Prostate gland (tissue), 2 donors: ENCODE results near the gene TMSB4X. TPM values are rescaled to one million over a fixed set of nuclear protein-coding genes. Genes with fewer than 3 reads are reported as not detected.
"Not testable (repeated sequence)": the region's sequence is repeated elsewhere in the genome, so short reads cannot be mapped to it uniquely, and the experiment has no call there.

ENCODE experiments used
- DNase-seq: peaks from one replicate; pipeline ENCODE4 v3.0.0-alpha.2; 2019; ENCODE audit warnings: low spot score
- H3K27ac ChIP-seq, 2 donors: fragments of 200-600 bp; sonication (generic); 2 replicates each; pipeline ENCODE4 v1.5.1; 2017 to 2019
- H3K27me3 ChIP-seq: fragments of 200-600 bp; sonication (generic); replicated peaks from 2 replicates; pipeline ENCODE4 v1.5.1; 2019; ENCODE audit not compliant: insufficient read depth
- H3K36me3 ChIP-seq, 2 donors: fragments of 200-600 bp; sonication (generic); 1 replicate in 1 of 2; 2 replicates in 1 of 2; pipeline versions ENCODE4 v1.5.1 to v1.8.1; 2017 to 2019
- H3K4me1 ChIP-seq: fragments of 200-600 bp; sonication (generic); replicated peaks from 2 replicates; pipeline ENCODE4 v1.5.1; 2019
- H3K4me3 ChIP-seq, 2 donors: fragments of 200-600 bp; sonication (generic); 2 replicates each; pipeline ENCODE4 v1.5.1; 2017 to 2019
- H3K9me3 ChIP-seq: fragments of 200-600 bp; sonication (generic); 2 replicates; pipeline ENCODE4 v1.5.1; 2017
- POLR2A ChIP-seq: fragments of 450-650 bp; IDR thresholded peaks from one replicate; pipeline ENCODE4 v1.6.1; 2016; ENCODE audit warnings: antibody characterized with exemption, mild to moderate bottlenecking
- POLR2AphosphoS5 ChIP-seq: sonication (generic); formaldehyde crosslinking; IDR thresholded peaks from one replicate; pipeline ENCODE4 v1.6.1; 2017; ENCODE audit warnings: antibody characterized with exemption
- WGBS: methylation state at CpG from one replicate; pipeline ENCODE4 v1.1.5; 2018; 5-methylcytosine and 5-hydroxymethylcytosine counted together
- intact Hi-C: fragments of 100-400 bp; cut with DNase I; formaldehyde crosslinking; loops from one replicate; pipeline ENCODE4 v1.14.2; 2022
- total RNA-seq, 2 donors: library from RNA; depleted of rRNA; stranded (reverse); fragments of >200 nt; gene quantifications; one replicate each; pipeline ENCODE4 v1.1.0, GENCODE V29; 2016
- TF ChIP-seq, protein P1 (sequence below), 4 experiments: fragments of 200-600 bp in 2 of 4; fragments of 450-650 bp in 2 of 4; sonication (generic) in 2 of 4; IDR thresholded peaks; 1 replicate in 3 of 4; 2 replicates in 1 of 4; pipeline ENCODE4 v1.5.1; 2016 to 2019; ENCODE audit warnings: antibody characterized with exemption in 4 of 4, mild to moderate bottlenecking in 2 of 4, moderate library complexity in 2 of 4

Gene TMSB4X
- total RNA-seq, 2 donors from 2014 or later, result 1,116 to 1,330 TPM

DNA sequence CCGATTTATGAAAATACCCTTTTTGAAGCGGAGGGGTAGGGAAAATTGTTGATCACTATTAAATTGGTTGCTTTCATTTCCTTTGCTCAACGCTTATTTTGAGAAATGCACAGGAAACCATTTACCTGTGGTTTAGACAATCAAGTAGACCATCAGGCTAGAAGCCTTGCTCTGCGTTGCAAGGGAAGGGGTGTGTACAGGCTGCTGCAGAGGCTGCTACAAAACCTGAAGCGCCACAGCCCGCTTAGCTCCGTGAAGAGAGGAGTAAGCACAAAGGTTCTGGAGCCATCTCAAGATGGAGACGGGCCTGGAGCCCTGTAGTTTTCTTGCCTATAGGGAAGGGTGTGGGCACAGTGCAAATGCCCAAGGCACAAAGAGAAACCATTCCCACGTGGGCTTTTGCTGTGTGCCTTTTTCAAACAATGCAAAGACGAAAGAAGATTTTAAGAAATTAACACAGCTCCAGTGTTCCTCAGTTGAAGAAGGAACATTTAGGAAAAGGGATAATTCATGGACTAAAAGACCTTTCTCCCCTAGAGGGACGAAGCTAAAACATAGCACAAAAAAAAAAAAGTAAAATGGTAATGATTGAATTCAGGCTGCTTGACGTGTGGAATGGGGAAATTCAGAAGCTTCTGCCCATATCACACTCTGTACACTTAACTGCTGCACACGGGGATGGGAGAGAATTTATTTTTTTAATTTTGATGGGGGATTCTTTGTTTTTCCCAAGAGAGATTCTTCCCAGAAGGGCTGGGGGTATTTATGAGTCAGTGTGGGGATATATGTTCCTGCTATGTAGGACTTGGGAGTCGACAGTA is 3.5 kb downstream of the TMSB4X start:
- 19% methylated on average over 14 of the region's 14 CpGs for WGBS
- Histone ChIP-seq H3K4me3 (no peak overlapping the region), H3K4me1 (no peaks in the 10 kb centered on the region), H3K27me3 (no peaks in the 10 kb centered on the region), H3K9me3 (no peaks in the 10 kb centered on the region), H3K36me3 (no peaks in the 10 kb centered on the region), H3K27ac (peak overlapping the region in 1 of 2 donors; percentile 18)
- no peak for DNase-seq
- no peak for TF ChIP-seq POLR2AphosphoS5
- TF ChIP-seq POLR2A, result no peak
- TF ChIP-seq, protein P1, sequence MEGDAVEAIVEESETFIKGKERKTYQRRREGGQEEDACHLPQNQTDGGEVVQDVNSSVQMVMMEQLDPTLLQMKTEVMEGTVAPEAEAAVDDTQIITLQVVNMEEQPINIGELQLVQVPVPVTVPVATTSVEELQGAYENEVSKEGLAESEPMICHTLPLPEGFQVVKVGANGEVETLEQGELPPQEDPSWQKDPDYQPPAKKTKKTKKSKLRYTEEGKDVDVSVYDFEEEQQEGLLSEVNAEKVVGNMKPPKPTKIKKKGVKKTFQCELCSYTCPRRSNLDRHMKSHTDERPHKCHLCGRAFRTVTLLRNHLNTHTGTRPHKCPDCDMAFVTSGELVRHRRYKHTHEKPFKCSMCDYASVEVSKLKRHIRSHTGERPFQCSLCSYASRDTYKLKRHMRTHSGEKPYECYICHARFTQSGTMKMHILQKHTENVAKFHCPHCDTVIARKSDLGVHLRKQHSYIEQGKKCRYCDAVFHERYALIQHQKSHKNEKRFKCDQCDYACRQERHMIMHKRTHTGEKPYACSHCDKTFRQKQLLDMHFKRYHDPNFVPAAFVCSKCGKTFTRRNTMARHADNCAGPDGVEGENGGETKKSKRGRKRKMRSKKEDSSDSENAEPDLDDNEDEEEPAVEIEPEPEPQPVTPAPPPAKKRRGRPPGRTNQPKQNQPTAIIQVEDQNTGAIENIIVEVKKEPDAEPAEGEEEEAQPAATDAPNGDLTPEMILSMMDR (IDR thresholded peaks at IDR 0.05), result no peak
- intact Hi-C loops, result no loop called here

DNA sequence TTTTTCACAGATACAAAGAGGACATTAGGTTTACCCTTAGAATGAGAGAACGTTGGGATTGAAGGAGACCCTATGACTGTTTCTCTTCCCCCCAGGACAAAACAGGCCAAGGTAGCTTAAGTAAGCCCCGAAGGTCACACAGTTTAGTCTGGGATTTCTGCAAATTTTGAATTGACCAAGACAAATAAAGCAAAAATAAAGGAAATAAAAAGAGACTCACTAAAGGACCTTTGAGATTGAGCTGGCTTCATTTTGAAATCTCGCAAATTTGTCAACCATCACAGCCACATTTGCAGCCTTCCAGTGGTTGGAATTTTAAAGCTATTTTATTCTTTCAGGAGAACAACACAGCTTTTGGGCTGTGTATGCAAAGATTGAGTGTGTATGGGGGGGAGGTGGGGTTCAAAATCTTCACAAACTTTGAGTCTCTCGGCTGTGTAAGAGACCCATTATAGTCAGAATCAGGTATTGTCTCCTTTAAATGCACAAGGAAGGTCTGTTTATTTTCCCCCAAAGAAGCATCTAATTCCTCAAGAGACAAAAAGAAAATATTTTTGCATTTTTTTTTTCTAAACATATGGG is 4.2 kb downstream of the TMSB4X start:
- H3K27ac ChIP-seq, result no peak overlapping the region
- no peak for DNase-seq
- no peaks in the 10 kb centered on the region for H3K36me3 ChIP-seq
- intact Hi-C loops, result no loop called here
- H3K9me3 ChIP-seq, result no peaks in the 10 kb centered on the region
- H3K4me1 ChIP-seq, result no peaks in the 10 kb centered on the region
- TF ChIP-seq POLR2A (no peak), POLR2AphosphoS5 (no peak)
- TF ChIP-seq, protein P1 (IDR thresholded peaks at IDR 0.05), result no peak
- no peak overlapping the region for H3K4me3 ChIP-seq
- no peaks in the 10 kb centered on the region for H3K27me3 ChIP-seq
- 59% methylated on average over 4 of the region's 4 CpGs for WGBS

DNA sequence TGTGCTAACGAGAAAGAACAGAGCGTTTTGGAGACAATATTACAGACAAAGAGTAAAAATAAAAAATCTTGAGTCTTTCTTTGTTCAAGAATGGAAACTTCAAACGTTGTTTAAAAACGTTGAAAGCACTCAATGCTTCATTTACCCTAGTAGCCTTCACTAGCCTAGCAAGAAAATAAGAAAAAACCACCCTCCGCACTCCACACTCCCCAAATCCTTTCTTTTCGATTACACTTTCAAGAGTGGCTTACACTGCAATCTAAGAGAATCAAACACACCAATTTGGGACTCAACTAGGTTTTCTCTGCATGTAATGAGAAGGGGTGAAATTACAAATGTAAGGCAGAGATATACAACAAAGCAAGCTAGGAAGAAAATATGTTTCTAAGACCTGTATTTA is 4.7 kb downstream of the TMSB4X start:
- Histone ChIP-seq H3K4me3 (no peak overlapping the region), H3K4me1 (no peaks in the 10 kb centered on the region), H3K27me3 (no peaks in the 10 kb centered on the region), H3K36me3 (no peaks in the 10 kb centered on the region), H3K9me3 (no peaks in the 10 kb centered on the region), H3K27ac (no peak overlapping the region)
- WGBS, result 47% methylated on average over 6 of the region's 6 CpGs
- intact Hi-C loops, result no loop called here
- DNase-seq, result no peak
- TF ChIP-seq, protein P1 (IDR thresholded peaks at IDR 0.05), result no peak
- TF ChIP-seq POLR2AphosphoS5 (no peak), POLR2A (no peak)

DNA sequence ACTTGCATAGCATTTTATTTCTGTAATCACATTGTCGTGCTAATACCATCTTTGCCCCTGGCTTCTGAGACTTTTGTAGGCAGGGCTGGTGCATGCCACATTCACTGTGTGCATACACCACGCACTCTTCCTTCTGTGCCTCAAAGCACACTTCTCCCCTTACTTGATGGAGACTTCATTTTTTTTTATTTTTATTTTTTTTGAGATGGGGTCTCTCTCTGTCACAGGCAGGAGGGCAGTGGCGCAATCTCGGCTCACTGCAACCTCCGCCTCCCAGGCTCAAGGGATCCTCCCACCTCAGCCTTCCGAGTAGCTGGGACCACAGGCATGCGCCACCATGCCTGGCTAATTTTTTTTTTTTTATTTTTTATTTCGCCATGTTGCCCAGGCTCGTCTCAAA is 5.1 kb downstream of the TMSB4X start:
- DNase-seq, H3K4me1 ChIP-seq, H3K27me3 ChIP-seq, H3K36me3 ChIP-seq, H3K27ac ChIP-seq, H3K9me3 ChIP-seq, intact Hi-C loops, H3K4me3 ChIP-seq: not testable (repeated sequence)
- WGBS, result 80% methylated on average over 9 of the region's 9 CpGs

DNA sequence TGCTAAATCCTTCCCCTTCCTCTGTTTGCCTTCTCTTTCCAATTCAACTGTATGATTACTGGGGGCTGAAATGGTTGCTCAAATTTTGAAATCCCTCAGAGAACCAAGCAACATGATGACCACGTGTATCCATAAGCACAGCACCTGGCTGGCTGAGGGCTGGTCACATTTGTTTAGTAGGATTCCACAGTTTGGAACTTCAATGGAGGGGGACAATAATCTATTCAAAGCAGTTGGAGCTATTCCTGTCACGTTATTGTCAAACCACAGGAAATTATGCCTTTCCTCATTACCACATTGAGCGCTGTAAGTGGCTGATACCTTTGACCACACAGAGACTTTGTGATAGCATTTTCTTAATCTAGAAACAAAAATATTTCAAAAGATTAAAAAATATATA is 7.0 kb downstream of the TMSB4X start:
- no peak overlapping the region for H3K27ac ChIP-seq
- WGBS, result 61% methylated on average over 3 of the region's 3 CpGs
- intact Hi-C loops, result no loop called here
- no peak for DNase-seq
- H3K4me3 ChIP-seq, result no peak overlapping the region
- H3K36me3 ChIP-seq, result no peaks in the 10 kb centered on the region
- no peaks in the 10 kb centered on the region for H3K9me3 ChIP-seq
- TF ChIP-seq POLR2AphosphoS5 (no peak), POLR2A (no peak)
- TF ChIP-seq, protein P1 (IDR thresholded peaks at IDR 0.05), result no peak
- no peaks in the 10 kb centered on the region for H3K4me1 ChIP-seq
- no peaks in the 10 kb centered on the region for H3K27me3 ChIP-seq
